GM21526 (cell line): ENCODE results near the gene FGF11.
"Not testable (repeated sequence)": the region's sequence is repeated elsewhere in the genome, so short reads cannot be mapped to it uniquely, and the experiment has no call there.

Experiments
- ATAC-seq: cut with Tn5 transposase; IDR thresholded peaks from one replicate; pipeline ENCODE4 v1.9.1; 2021; ENCODE audit warnings: moderate library complexity; ENCODE audit not compliant: unreplicated experiment, low FRiP score

The FGF11 gene

GRCh38 chr17:7476951-7477350 is 37.6 kb downstream of the FGF11 start:
- ATAC-seq: no peak

- no peak for ATAC-seq
Observed at GRCh38 chr17:7477392-7478275, 38.3 kb downstream of the FGF11 start.

- no peak for ATAC-seq
Observed at GRCh38 chr17:7478276-7479212, 39.2 kb downstream of the FGF11 start.

- ATAC-seq: no peak
Observed at GRCh38 chr17:7479213-7480088, 40.1 kb downstream of the FGF11 start, which contains the start of gene ZBTB4. Gene ZBTB4, minus strand, starts transcription at chr17:7479631. Its CDS starts 12,830 bp downstream, at chr17:7466801.

- ATAC-seq: no peak
Observed at GRCh38 chr17:7480089-7480384, 40.7 kb downstream of the FGF11 start.

DNA sequence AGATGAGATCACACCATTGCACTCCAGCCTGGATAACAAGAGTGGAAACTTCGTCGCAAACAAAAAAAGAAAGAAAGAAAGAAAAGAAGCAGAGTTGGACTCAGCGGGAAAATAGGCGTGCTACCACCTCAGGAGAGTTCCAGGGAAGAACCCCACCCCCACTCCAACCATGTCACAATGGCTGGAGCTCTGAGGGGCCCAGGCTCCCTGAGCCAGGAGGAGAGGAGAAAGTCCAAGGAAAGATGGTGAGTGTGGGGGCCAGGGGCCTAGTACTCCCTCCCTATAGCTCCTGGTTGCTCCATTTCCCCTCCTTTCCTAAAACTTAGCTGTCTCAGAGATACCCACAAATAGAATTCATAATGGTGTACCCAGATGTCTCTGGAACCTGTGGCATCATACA is 42.0 kb downstream of the FGF11 start, which contains the start of gene SLC35G6:
Gene SLC35G6, plus strand, starts transcription at position 172 of the 400 bp plus-strand sequence. Its CDS starts 71 bp downstream, at position 243.
- not testable (repeated sequence) for ATAC-seq

DNA sequence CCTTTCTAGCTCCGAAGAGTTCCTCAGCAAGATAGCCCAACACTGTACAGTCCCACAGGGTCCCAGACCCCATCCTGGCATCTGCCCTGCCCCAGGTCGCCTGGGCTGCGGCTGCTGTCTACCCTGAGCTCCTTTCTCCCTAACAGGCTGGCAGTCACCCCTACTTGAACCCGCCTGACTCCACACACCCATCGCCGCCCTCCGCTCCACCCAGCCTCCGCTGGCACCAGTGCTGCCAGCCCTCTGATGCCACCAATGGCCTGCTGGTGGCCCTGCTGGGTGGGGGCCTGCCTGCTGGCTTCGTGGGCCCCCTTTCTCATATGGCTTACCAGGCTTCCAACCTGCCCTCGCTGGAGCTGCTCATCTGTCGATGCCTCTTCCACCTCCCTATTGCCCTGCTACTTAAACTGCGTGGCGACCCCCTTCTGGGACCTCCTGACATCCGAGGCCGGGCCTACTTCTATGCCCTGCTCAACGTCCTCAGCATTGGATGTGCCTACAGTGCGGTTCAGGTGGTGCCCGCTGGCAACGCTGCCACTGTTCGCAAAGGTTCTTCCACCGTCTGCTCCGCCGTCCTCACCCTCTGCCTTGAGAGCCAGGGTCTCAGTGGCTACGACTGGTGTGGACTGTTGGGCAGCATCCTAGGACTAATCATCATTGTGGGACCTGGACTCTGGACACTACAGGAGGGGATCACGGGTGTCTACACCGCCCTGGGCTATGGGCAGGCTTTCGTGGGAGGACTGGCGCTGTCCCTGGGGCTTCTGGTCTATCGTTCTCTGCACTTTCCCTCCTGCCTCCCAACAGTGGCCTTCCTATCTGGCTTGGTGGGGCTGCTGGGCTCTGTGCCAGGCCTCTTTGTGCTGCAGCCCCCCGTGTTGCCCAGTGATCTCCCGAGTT is 42.8 kb downstream of the FGF11 start:
- not testable (repeated sequence) for ATAC-seq

DNA sequence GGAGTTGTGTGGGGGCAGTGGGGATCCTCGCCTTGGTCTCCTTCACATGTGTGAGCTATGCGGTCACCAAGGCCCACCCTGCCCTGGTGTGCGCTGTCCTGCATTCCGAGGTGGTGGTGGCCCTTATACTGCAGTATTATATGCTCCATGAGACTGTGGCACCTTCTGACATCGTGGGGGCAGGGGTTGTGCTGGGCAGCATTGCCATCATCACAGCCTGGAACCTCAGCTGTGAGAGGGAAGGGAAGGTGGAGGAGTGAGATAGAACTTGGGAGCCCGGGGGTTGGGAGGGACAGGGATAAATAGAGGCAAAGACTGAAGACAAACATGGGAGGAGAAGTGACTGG is 43.4 kb downstream of the FGF11 start:
- ATAC-seq: not testable (repeated sequence)

GRCh38 chr17:7483255-7484066 is 44.1 kb downstream of the FGF11 start:
- ATAC-seq: peak; percentile 33

DNA sequence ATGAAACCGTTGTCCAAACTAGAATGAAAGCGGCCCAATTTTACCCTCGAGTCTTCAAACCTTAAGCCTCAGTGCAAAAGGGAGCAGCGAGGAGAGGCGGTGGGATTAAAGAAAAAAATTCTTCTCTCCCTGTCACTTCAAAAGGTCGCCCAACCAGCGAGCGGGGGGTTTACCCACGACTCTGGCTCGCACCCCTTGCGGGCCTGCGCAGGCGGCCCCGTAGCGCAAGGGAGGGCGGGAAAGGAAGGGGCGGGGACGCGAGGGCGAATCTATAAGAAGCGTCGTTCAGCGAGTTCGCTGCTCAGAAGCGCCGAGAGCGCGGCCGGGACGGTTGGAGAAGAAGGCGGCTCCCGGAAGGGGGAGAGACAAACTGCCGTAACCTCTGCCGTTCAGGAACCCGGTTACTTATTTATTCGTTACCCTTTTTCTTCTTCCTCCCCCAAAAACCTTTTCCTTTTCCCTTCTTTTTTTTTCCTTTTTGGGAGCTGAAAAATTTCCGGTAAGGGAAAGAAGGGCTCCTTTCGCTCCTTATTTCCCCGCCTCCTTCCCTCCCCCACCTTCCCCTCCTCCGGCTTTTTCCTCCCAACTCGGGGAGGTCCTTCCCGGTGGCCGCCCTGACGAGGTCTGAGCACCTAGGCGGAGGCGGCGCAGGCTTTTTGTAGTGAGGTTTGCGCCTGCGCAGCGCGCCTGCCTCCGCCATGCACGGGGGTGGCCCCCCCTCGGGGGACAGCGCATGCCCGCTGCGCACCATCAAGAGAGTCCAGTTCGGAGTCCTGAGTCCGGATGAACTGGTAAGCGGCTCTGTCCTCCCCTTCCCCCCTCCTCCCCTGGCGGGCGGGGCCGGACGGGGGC is 45.0 kb downstream of the FGF11 start, which contains the start of gene POLR2A:
Gene POLR2A, plus strand, starts transcription at position 300 of the 852 bp plus-strand sequence.
- ATAC-seq: peak; percentile 60

GRCh38 chr17:7484919-7485377 is 45.6 kb downstream of the FGF11 start:
- ATAC-seq: no peak

GRCh38 chr17:7486181-7486580 is 46.9 kb downstream of the FGF11 start:
- ATAC-seq: no peak

DNA sequence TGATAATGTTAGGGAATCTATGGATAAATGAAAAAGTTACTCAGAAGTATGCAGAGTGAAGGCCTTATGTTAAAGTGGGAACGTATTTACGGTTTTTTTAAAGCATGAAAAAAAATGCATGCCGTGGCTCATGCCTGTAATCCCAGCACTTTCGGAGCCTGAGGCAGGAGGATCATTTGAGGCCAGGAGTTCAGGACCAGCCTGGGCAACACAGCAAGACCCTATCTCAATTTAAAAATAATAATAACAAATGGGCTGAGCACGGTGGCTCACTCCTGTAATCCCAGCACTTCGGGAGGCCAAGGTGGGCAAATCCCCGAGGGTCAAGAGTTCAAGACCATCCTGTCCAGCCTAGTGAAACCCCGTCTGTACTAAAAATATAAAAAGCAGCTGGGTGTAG is 50.8 kb downstream of the FGF11 start:
- no peak for ATAC-seq

DNA sequence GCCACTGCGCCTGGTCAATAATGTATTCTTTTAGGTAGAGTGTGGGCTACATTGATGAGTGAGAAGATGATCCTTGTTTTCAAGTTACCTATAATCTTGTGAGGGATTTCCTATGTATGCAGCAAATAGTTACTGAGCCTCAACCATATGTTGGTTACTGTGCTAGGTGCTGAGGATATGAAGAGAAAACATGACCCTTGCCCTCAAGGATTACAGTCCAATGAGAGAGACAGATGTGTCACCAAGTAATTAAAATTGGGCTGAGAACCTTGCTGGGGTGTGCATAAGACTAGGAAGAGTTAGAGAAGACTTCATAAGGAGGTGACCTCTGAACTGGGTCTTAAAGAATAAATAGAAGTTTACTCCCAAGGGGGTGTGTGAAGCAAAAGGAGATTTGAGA is 52.3 kb downstream of the FGF11 start:
- ATAC-seq: no peak

- no peak for ATAC-seq
Observed at GRCh38 chr17:7493941-7494340, 54.6 kb downstream of the FGF11 start.
